HFF-Myc (cell line): ENCODE results near the gene NAP1L4.
A peak's percentile ranks its signal among the peaks of the same experiment; 100 is the strongest.

ENCODE experiments used
- DNase-seq: peaks from one replicate; pipeline ENCODE4 v3.0.0-alpha.2; 2011; ENCODE audit warnings: low read depth; ENCODE audit errors: extremely low read depth
- H3K4me3 ChIP-seq: replicated peaks from 2 replicates; pipeline ENCODE4 v1.5.1; 2011; ENCODE audit warnings: low read depth, mild to moderate bottlenecking, control low read depth, low read length
- CTCF ChIP-seq: IDR thresholded peaks from 2 replicates; pipeline ENCODE4 v1.5.1; 2012; ENCODE audit warnings: mild to moderate bottlenecking, low read depth, low read length, control low read depth; ENCODE audit errors: missing control alignments

The NAP1L4 gene

GRCh38 chr11:2931771-2932738, 60.1 kb downstream of the NAP1L4 start:
- no peak for DNase-seq
- TF ChIP-seq CTCF, result no peak
- no peak overlapping the region for H3K4me3 ChIP-seq

- TF ChIP-seq CTCF, result no peak
- H3K4me3 ChIP-seq, result no peak overlapping the region
- DNase-seq, result no peak
Observed at GRCh38 chr11:2931420-2931746, 60.7 kb downstream of the NAP1L4 start.

GRCh38 chr11:2930704-2931419, 61.3 kb downstream of the NAP1L4 start:
- TF ChIP-seq CTCF, result peak; percentile 60
- DNase-seq, result no peak
- H3K4me3 ChIP-seq, result peak overlapping the region; percentile 41

- TF ChIP-seq CTCF, result no peak
Observed at GRCh38 chr11:2929950-2930703, 62.0 kb downstream of the NAP1L4 start.

GRCh38 chr11:2929531-2929949, 62.6 kb downstream of the NAP1L4 start:
- peak overlapping the region; percentile 41 for H3K4me3 ChIP-seq
- no peak for TF ChIP-seq CTCF
- no peak for DNase-seq

More at GRCh38 chr11:2929950-2930703, 62.0 kb downstream of the NAP1L4 start:
- no peak for DNase-seq
- H3K4me3 ChIP-seq, result peak overlapping the region; percentile 41
